Activated naive CD4-positive, alpha-beta T cell treated with Interleukin-2 at 50 U/mL for 16 hours (primary cell): ENCODE data around the gene RPS21.
A peak's percentile ranks its signal among the peaks of the same experiment; 100 is the strongest.
"Not testable (repeated sequence)": the region's sequence is repeated elsewhere in the genome, so short reads cannot be mapped to it uniquely, and the experiment has no call there.

Source experiments
- DNase-seq: peaks from one replicate; pipeline ENCODE4 v3.0.0-alpha.2; 2020

Gene RPS21

GRCh38 chr20:62366370-62367135, 20.4 kb upstream of the RPS21 start:
- no peak for DNase-seq

- DNase-seq = peak; percentile 13
These were observed 19.7 kb upstream of the RPS21 start, which contains the start of gene LAMA5 for GRCh38 chr20:62367136-62367632. LAMA5 (minus strand) TSS chr20:62367312; CDS start chr20:62367245, 67 bp downstream.

- DNase-seq = peak; percentile 21
These were observed 19.1 kb upstream of the RPS21 start for GRCh38 chr20:62367633-62368391.

GRCh38 chr20:62368392-62368975, 18.4 kb upstream of the RPS21 start:
- DNase-seq = no peak

GRCh38 chr20:62368976-62369814, 17.7 kb upstream of the RPS21 start:
- DNase-seq = no peak

- no peak for DNase-seq
These were observed 17.1 kb upstream of the RPS21 start for GRCh38 chr20:62369815-62370114.

GRCh38 chr20:62370115-62370806, 16.6 kb upstream of the RPS21 start:
- DNase-seq = peak; percentile 19

GRCh38 chr20:62370807-62371587, 15.9 kb upstream of the RPS21 start:
- DNase-seq = no peak

- no peak for DNase-seq
These were observed 15.3 kb upstream of the RPS21 start for GRCh38 chr20:62371588-62372041.

GRCh38 chr20:62372042-62372993, 14.6 kb upstream of the RPS21 start:
- no peak for DNase-seq

GRCh38 chr20:62373631-62374179, 13.2 kb upstream of the RPS21 start:
- DNase-seq = not testable (repeated sequence)

GRCh38 chr20:62374331-62375152, 12.4 kb upstream of the RPS21 start:
- DNase-seq = no peak

GRCh38 chr20:62376112-62377063, 10.5 kb upstream of the RPS21 start:
- DNase-seq = no peak

- no peak for DNase-seq
These were observed 9.8 kb upstream of the RPS21 start for GRCh38 chr20:62377064-62377461.

- DNase-seq = no peak
These were observed 9.2 kb upstream of the RPS21 start for GRCh38 chr20:62377615-62378178.

GRCh38 chr20:62378215-62378614, 8.7 kb upstream of the RPS21 start:
- DNase-seq = no peak

GRCh38 chr20:62381202-62381797, 5.6 kb upstream of the RPS21 start:
- no peak for DNase-seq
